Mesodermal cell (in vitro differentiated cells): ENCODE data around the gene MKNK1.

Source experiments
- H3K27ac ChIP-seq: 2 replicates; pipeline ENCODE4 v1.7.0; 2013; ENCODE audit warnings: mild to moderate bottlenecking, low read depth, low read length, moderate library complexity; ENCODE audit not compliant: severe bottlenecking
- H3K36me3 ChIP-seq: 2 replicates; pipeline ENCODE4 v1.7.1; 2013; ENCODE audit warnings: mild to moderate bottlenecking, low read length, moderate library complexity; ENCODE audit not compliant: control insufficient read depth, insufficient read depth
- H3K4me1 ChIP-seq: one replicate; pipeline ENCODE4 v1.7.1; 2013; ENCODE audit warnings: mild to moderate bottlenecking, low read length; ENCODE audit not compliant: insufficient read depth, control insufficient read depth, poor library complexity, severe bottlenecking
- H3K4me3 ChIP-seq: 2 replicates; pipeline ENCODE4 v1.7.0; 2013; ENCODE audit warnings: low read length, control low read depth, mild to moderate bottlenecking; ENCODE audit not compliant: insufficient read depth, poor library complexity, severe bottlenecking; ENCODE audit errors: extremely low read depth
- H3K9me3 ChIP-seq: 2 replicates; pipeline ENCODE4 v1.7.1; 2013; ENCODE audit warnings: mild to moderate bottlenecking, low read length, moderate library complexity; ENCODE audit not compliant: control insufficient read depth
- WGBS, 2 experiments: methylation state at CpG; one replicate each; pipeline ENCODE4 v1.1.5; 2013; ENCODE audit warnings: missing lambda C conversion rate in 2 of 2; ENCODE audit not compliant: insufficient coverage in 2 of 2; 5-methylcytosine and 5-hydroxymethylcytosine counted together

The MKNK1 gene

GRCh38 chr1:46522184-46522968 lies 81.7 kb downstream of the MKNK1 start:
- no peak overlapping the region for H3K27ac ChIP-seq
- peaks cover 25% of the 10 kb centered on the region for H3K4me1 ChIP-seq
- H3K4me3 ChIP-seq: no peak overlapping the region
- no peaks in the 10 kb centered on the region for H3K9me3 ChIP-seq
- 65 to 75% methylated on average over 8 to 15 of the region's 16 CpGs for WGBS, 2 experiments
- no peaks in the 10 kb centered on the region for H3K36me3 ChIP-seq

DNA sequence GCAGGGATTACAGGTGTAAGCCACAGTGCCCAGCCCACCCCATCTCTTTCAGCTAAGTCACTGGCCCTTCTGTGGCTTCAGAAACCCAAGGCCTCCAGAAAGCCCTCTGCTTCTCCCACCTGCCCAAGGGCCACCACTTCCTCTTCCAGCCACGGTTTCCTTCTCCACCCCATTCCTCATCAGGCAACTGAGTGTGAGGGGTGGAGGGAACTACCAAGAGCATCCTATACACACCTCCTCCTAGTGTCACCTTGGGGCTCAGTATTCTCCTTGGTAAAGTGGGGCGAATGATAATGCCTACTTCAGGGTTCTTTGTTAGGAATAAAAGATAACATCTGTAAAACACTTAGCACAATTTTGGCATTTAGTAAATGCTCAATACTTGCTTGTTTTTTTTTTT lies 82.7 kb downstream of the MKNK1 start:
- Histone ChIP-seq H3K27ac (no peak overlapping the region), H3K36me3 (no peaks in the 10 kb centered on the region), H3K9me3 (no peaks in the 10 kb centered on the region), H3K4me1 (peaks cover 24% of the 10 kb centered on the region), H3K4me3 (no peak overlapping the region)
- WGBS, 2 experiments: no CpG with 5 or more reads among the region's 2 CpGs

GRCh38 chr1:46520063-46520911 lies 83.8 kb downstream of the MKNK1 start:
- Histone ChIP-seq H3K27ac (peak overlapping the region; percentile 84), H3K4me3 (no peak overlapping the region), H3K36me3 (no peaks in the 10 kb centered on the region), H3K9me3 (no peaks in the 10 kb centered on the region), H3K4me1 (peaks cover 21% of the 10 kb centered on the region)
- 40 to 54% methylated on average over 6 to 12 of the region's 15 CpGs for WGBS, 2 experiments

- H3K4me1 ChIP-seq: peaks cover 24% of the 10 kb centered on the region
- no peak overlapping the region for H3K27ac ChIP-seq
- WGBS, 2 experiments: 88 to 100% methylated on average over 2 of the region's 4 CpGs
- H3K36me3 ChIP-seq: no peaks in the 10 kb centered on the region
- no peaks in the 10 kb centered on the region for H3K9me3 ChIP-seq
- no peak overlapping the region for H3K4me3 ChIP-seq
These were observed 84.9 kb downstream of the MKNK1 start for GRCh38 chr1:46519209-46519608.

DNA sequence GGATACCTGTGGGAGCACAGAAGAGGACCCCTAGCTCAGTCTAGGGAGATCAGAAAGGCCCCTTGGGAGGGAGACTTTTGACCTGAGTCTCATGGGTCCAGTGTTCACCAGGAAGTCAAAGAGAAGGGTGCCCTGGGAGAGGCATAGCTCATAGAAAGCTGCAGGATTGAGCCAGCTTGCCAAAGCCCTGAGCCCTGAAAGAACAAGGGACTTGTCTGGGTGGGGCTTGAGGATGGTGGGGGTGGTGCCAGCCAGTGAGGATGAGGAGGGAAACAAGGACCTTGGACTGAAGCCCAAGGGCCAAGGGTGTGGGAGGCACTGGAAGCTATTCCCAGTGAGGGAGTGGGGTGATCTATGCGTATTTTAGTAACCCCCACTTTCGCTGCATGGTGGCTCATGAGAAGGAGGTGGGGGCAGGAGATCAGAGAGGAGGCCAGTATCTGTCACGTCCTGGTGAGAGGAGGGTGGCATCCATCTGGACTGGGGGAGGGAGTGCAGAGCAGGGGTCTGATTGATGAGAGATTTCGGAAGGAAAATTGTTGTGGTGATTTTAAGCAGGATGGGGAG lies 86.1 kb downstream of the MKNK1 start:
- Histone ChIP-seq H3K27ac (no peak overlapping the region), H3K4me3 (no peak overlapping the region), H3K9me3 (no peaks in the 10 kb centered on the region), H3K4me1 (peaks cover 28% of the 10 kb centered on the region), H3K36me3 (no peaks in the 10 kb centered on the region)
- WGBS, 2 experiments: 77 to 90% methylated on average over 4 of the region's 4 CpGs

- H3K36me3 ChIP-seq: no peaks in the 10 kb centered on the region
These were observed 87.0 kb downstream of the MKNK1 start for GRCh38 chr1:46517010-46517600.

DNA sequence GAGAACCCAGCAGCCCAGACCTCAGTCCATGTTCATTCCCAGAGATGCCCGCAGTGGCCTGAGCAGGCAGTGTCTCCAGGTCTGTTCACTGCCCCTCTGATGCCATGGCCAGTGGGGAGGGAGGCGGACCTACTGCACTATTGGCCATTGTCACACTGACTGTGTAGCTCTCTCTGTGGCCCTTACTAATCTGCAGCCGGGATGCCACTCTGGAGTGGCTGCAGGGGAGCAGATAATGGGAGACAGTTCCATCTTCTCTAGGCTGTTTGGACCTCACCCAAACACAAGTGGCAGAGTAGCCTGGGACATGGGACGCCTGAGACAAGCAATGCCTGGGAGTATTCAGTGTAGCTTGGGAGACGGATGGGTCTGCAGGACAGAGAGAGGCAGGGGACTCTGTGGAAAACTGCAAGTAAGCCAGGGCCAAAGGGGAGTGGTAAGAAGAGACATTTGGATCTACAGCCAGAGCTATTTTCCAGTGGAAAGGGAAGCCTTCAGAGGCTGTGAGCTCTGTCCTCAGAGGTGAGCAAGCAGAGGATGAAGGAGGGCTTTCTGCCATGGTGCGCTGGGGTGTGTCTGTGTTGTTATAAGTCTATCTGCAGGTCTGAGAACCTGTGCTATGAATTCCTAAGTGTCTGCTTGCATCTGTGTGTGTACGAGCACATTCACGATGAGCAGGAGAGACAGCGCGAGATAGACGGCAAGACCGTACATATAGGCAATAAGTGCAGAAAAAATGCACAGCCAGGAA lies 87.7 kb downstream of the MKNK1 start:
- WGBS, 2 experiments: 58 to 60% methylated on average over 11 to 12 of the region's 12 CpGs
- Histone ChIP-seq H3K9me3 (no peaks in the 10 kb centered on the region), H3K27ac (no peak overlapping the region), H3K36me3 (no peaks in the 10 kb centered on the region), H3K4me1 (peaks cover 33% of the 10 kb centered on the region), H3K4me3 (no peak overlapping the region)

More at GRCh38 chr1:46517010-46517600, 87.0 kb downstream of the MKNK1 start:
- 5 to 11% methylated on average over 9 to 10 of the region's 10 CpGs for WGBS, 2 experiments
- Histone ChIP-seq H3K9me3 (no peaks in the 10 kb centered on the region), H3K27ac (no peak overlapping the region), H3K4me1 (peaks cover 33% of the 10 kb centered on the region), H3K4me3 (no peak overlapping the region)

- Histone ChIP-seq H3K4me3 (no peak overlapping the region), H3K27ac (no peak overlapping the region), H3K36me3 (no peaks in the 10 kb centered on the region), H3K4me1 (peaks cover 27% of the 10 kb centered on the region), H3K9me3 (no peaks in the 10 kb centered on the region)
- 92 to 94% methylated on average over 5 to 6 of the region's 6 CpGs for WGBS, 2 experiments
These were observed 88.5 kb downstream of the MKNK1 start for GRCh38 chr1:46515576-46515975.

DNA sequence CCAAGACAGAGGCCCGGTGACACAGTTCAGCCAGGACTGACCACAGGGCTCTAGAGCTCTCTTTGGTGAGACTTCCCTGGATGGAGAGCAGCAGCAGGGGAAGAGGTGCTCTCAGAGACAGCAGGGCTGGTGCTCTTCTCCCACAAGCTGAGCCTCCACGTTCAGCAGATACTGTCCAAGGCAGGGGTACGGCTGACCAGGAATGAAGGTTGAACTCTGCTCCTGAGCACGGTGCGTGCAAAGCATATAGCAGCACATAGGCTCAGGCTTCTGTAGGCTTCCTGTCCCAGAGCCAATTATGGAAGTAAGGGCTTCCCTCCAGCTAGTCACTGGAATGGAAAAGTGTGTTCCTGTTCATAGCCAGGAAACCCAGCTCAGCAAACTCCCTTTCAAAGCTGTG lies 90.5 kb downstream of the MKNK1 start:
- Histone ChIP-seq H3K9me3 (no peaks in the 10 kb centered on the region), H3K27ac (no peak overlapping the region), H3K36me3 (no peaks in the 10 kb centered on the region), H3K4me3 (no peak overlapping the region), H3K4me1 (peaks cover 13% of the 10 kb centered on the region)
- 72 to 73% methylated on average over 5 of the region's 5 CpGs for WGBS, 2 experiments

- H3K27ac ChIP-seq: no peak overlapping the region
- H3K9me3 ChIP-seq: no peaks in the 10 kb centered on the region
- 25 to 40% methylated on average over 2 to 4 of the region's 6 CpGs for WGBS, 2 experiments
- H3K4me3 ChIP-seq: no peak overlapping the region
- H3K4me1 ChIP-seq: peaks cover 13% of the 10 kb centered on the region
- no peaks in the 10 kb centered on the region for H3K36me3 ChIP-seq
These were observed 91.3 kb downstream of the MKNK1 start for GRCh38 chr1:46512792-46513190.
